ENCODE results near the gene PDCD6IP. TPM values are rescaled to one million over a fixed set of nuclear protein-coding genes. Genes with fewer than 3 reads are reported as not detected.

Gene PDCD6IP
- total RNA-seq, 2 donors from 2014 or later = 40.5 to 104 TPM

GRCh38 chr3:33789183-33789954, 9.1 kb upstream of the PDCD6IP start:
- DNase-seq (no peak), ATAC-seq (no peak)
- Histone ChIP-seq H3K4me1 (peaks cover 5% of the 10 kb centered on the region), H3K4me3 (no peak overlapping the region), H3K27me3 (no peaks in the 10 kb centered on the region), H3K27ac (no peak overlapping the region), H3K36me3 (replicated peaks in 1 of 2; ENCODE audit: insufficient read depth in 1 of 2, low read depth in 2 of 2) (no peaks in the 10 kb centered on the region), H3K9me3 (no peaks in the 10 kb centered on the region)
- WGBS, 2 donors = 54 to 56% methylated on average over 4 of the region's 4 CpGs
- TF ChIP-seq CTCF (IDR thresholded peaks at IDR 0.05) = no peak
- TF ChIP-seq POLR2A (IDR thresholded peaks at IDR 0.05) = no peak
- intact Hi-C loops (cut with DNase I) = loop anchor here (5.0 to 10.0 kb wide), 2 partner anchors 157 to 655 kb away; no protein-coding TSS in a partner anchor

DNA sequence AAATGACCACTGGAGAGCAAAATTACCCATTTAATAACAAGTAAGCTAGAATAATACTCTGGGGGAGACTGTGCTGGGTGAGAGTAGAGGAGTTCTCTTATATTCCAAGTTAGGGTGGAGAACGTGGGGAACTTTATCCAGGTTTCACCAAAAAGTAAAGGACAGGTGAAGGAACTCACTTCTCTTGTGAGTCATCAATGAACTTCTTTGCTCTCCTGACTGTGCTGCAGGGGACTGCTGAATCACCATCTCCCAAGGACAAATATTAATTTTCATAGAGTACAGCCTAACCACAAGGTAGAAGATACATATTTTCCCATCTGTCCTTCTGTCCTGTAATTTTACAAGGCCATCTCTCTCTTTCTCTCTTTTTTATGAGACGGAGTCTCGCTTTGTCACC, 8.3 kb upstream of the PDCD6IP start:
- 89 to 94% methylated on average over 3 of the region's 3 CpGs for WGBS, 2 donors
- no peak overlapping the region for H3K27ac ChIP-seq
- no peak overlapping the region for H3K4me3 ChIP-seq
- no peak for TF ChIP-seq POLR2A (IDR thresholded peaks at IDR 0.05)
- no peak for TF ChIP-seq CTCF (IDR thresholded peaks at IDR 0.05)
- ATAC-seq = no peak
- H3K4me1 ChIP-seq = peaks cover 5% of the 10 kb centered on the region
- no peak for DNase-seq
- no peaks in the 10 kb centered on the region for H3K9me3 ChIP-seq
- intact Hi-C loops (cut with DNase I) = no loop called here
- no peaks in the 10 kb centered on the region for H3K36me3 ChIP-seq (replicated peaks in 1 of 2; ENCODE audit: insufficient read depth in 1 of 2, low read depth in 2 of 2)
- H3K27me3 ChIP-seq = no peaks in the 10 kb centered on the region

DNA sequence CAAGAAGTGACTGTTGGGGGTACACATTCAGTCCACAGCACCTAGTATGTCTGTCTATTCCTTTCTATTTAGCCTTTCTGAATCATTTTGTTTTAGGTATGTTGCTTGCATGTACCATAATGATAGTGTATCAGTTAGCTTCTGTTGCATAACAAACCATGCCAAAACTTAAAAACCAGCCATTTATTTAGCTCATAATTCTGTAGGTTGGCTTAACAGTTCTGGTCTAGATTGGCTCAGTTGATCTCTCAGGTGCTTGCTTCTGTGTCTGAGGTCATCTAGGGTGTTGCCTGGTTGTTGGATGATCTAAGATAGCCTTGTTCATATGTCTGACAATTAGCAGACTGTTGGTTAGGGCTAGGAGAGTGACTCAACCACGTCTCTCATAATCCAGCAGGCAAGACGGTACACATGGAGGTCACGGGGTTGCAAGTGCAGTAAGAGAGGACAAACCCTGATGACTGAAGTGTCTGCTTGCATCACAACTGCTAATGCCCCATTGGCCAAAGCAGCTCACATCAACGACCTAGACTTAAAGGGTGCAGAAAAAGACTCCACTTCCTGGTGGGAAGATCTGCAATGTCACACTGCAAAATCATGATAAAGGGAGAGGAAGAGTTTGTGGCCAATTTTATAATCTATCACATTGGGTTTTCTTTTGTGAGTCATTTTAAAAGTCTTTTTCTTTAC, 6.8 kb upstream of the PDCD6IP start:
- no peak for ATAC-seq
- H3K27ac ChIP-seq = no peak overlapping the region
- H3K9me3 ChIP-seq = no peaks in the 10 kb centered on the region
- no peak for TF ChIP-seq POLR2A (IDR thresholded peaks at IDR 0.05)
- no peak for TF ChIP-seq CTCF (IDR thresholded peaks at IDR 0.05)
- DNase-seq = peak in 1 of 4 donors; percentile 25
- WGBS, 2 donors = 52 to 68% methylated on average over 4 of the region's 4 CpGs
- H3K36me3 ChIP-seq (replicated peaks in 1 of 2; ENCODE audit: insufficient read depth in 1 of 2, low read depth in 2 of 2) = no peaks in the 10 kb centered on the region
- no peak overlapping the region for H3K4me3 ChIP-seq
- intact Hi-C loops (cut with DNase I) = no loop called here
- peaks cover 5% of the 10 kb centered on the region for H3K4me1 ChIP-seq
- H3K27me3 ChIP-seq = no peaks in the 10 kb centered on the region

- Histone ChIP-seq H3K4me1 (peaks cover 1% of the 10 kb centered on the region), H3K27ac (no peak overlapping the region), H3K9me3 (no peaks in the 10 kb centered on the region), H3K27me3 (no peaks in the 10 kb centered on the region), H3K4me3 (no peak overlapping the region), H3K36me3 (replicated peaks in 1 of 2; ENCODE audit: insufficient read depth in 1 of 2, low read depth in 2 of 2) (no peaks in the 10 kb centered on the region)
- DNase-seq (no peak), ATAC-seq (no peak)
- intact Hi-C loops (cut with DNase I) = no loop called here
- TF ChIP-seq POLR2A (IDR thresholded peaks at IDR 0.05) (no peak), CTCF (IDR thresholded peaks at IDR 0.05) (no peak)
- 79 to 86% methylated on average over 5 of the region's 5 CpGs for WGBS, 2 donors
These were observed 6.1 kb upstream of the PDCD6IP start for GRCh38 chr3:33792167-33792892.

Measured in body of pancreas (tissue), 4 donors.